ENCODE results near the gene DNAJA4.
"Not testable (repeated sequence)": the region's sequence is repeated elsewhere in the genome, so short reads cannot be mapped to it uniquely, and the experiment has no call there.

Gene DNAJA4

DNA sequence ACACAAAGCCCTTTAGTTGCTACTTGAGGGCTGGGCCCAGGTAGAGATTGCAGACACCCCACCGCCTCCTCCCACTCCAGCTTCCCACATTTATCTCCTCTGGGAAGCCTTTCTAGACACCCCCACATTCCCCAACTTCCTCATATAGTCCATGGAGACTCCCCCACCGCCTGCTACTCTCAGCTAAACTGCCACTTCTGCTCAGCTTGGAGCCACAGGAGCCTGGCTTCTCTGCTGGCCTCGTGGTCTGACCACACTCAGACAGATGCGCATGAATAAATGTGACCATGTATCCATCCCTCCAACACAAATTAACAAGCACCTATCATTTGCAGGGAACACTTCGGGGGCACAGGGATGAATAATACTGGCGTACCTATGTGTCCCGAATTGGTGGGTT lies 19.5 kb upstream of the DNAJA4 start:
- no peak for FAIRE-seq

GRCh38 chr15:78245392-78245791 lies 19.0 kb upstream of the DNAJA4 start:
- FAIRE-seq: not testable (repeated sequence)

DNA sequence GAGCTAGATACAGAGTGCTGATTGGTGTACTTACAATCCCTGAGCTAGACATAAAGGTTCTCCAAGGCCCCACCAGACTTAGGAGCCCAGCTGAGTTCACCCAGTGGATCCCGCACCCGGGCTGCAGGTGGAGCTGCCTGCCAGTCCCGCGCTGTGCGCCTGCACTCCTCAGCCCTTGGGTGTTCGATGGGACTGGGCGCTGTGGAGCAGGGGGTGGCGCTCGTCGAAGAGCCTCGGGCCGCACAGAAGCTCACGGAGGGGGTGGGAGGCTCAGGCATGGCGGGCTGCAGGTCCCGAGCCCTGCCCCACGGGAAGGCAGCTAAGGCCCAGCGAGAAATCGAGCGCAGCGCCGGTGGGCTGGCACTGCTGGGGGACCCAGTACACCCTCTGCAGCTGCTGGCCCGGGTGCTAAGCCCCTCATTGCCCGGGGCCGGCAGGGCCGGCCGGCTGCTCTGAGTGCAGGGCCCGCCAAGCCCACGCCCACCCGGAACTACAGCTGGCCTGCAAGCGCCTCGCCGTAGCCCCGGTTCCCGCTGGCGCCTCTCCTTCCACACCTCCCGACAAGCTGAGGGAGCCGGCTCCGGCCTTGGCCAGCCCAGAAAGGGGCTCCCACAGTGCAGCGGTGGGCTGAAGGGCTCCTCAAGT lies 18.3 kb upstream of the DNAJA4 start:
- not testable (repeated sequence) for FAIRE-seq

DNA sequence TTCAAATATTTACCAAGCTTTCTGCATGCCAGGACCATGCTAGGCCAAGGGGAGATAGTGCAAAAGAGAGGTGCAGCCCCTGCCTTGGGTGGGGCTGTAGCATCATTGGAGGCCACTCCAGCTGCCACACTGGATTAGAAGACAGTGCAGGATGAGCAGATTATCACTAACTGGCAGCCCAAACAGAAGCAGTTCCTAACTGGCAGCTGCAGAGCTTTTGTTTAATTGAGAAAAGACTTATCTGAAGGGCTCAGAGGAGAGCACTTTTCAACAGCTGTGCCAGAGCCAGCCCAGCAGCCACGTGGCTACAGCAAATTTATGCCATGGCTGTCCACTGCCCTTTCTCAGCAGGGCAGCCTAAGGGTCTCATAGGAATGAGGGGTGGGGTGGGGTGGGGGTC lies 16.5 kb upstream of the DNAJA4 start:
- no peak for FAIRE-seq

GRCh38 chr15:78249131-78249530 lies 15.2 kb upstream of the DNAJA4 start:
- no peak for FAIRE-seq

DNA sequence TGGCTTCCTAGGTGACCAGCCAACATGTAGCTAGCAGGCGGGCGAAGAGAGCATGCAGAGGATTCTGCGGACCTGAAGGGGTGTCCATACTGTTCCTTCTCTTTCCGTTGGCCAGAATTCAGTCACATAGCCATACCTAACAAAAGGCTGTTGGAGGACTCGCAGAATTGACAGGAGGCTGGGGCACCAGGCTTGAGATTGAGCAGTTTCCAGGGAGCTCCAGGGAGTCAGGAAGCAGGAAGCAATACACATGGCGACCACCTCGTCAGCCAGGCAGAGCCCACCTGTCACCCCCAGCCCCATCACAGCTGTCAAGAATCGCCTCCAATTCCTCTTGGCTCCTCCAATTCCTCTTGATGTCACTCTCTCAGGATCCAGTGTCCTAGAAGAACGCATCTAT lies 13.2 kb upstream of the DNAJA4 start:
- no peak for FAIRE-seq

DNA sequence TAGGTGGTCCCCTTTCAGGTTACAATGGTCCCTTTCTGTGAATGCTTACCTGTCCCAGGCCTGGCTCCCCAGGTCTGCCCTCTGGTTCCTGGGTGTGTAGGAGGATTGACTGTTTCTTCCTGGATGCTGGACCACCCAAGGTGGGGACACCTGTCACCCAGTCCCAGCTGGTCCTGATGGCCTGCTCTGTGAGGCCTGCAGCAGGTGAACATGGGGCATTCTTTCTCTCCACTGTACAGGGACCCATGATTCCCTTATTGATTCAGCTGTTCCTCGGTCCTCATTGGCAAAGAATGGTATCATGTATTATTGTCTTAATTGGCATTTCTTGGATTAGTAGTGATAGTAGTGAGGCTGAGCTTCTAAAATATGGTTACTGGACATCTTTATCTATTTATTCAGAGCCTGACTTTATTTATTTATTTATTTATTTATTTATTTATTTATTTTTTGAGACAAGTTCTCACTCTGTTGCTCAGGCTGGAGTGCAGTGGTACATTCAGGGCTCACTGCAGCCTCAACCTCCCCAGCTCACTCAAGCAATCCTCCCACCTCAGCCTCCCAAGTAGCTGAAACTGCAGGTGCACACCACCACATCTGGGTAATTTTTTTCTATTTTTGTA lies 8.8 kb upstream of the DNAJA4 start:
- FAIRE-seq: no peak

GRCh38 chr15:78256044-78256437 lies 8.3 kb upstream of the DNAJA4 start:
- FAIRE-seq: no peak

DNA sequence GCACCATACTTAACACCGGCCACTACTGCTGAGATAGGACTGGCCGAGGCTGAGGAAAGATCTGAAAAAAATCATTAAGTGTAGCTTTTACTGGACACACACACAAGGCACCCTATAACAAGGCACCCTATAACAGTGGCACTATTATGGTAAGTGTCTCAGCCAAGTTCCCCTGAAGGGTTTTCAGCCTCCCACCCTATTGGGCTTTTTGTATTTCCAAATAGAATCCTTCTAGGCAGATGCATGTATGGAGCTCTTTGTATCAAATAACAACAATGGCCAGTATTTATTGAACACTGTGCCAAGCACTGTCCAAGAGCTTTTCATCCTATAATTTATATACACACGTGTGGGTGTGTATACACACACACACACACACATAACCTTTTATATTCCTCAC lies 6.7 kb upstream of the DNAJA4 start:
- FAIRE-seq: no peak

- no peak for FAIRE-seq
Observed at GRCh38 chr15:78259232-78259631, 5.1 kb upstream of the DNAJA4 start.

GRCh38 chr15:78260489-78260888 lies 3.9 kb upstream of the DNAJA4 start:
- FAIRE-seq: no peak

DNA sequence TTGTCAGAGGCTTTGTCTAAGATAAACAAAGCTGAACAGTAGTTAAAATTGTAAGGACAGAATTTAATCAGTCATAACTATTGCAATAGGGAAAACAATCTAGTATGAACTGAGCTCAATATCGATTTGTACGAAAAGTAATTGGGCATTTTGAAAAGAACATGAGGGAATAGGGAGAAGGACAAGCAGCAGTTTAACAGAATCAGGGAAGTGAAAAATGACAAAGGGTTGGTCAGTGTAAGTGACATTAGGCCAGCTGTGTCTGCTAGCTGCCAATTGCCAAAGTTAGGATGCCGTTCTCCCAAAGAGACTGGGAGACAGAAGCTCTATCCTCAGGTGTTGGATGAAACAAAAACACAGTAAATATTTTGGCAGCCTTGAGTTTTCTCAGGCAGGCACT lies 3.3 kb upstream of the DNAJA4 start:
- FAIRE-seq: no peak

- no peak for FAIRE-seq
Observed at GRCh38 chr15:78263351-78263781, 996 bp upstream of the DNAJA4 start.

- no peak for FAIRE-seq
Observed at GRCh38 chr15:78263907-78264303, 457 bp upstream of the DNAJA4 start.

- FAIRE-seq: no peak
Observed at GRCh38 chr15:78265137-78265460, 737 bp downstream of the DNAJA4 start.

DNA sequence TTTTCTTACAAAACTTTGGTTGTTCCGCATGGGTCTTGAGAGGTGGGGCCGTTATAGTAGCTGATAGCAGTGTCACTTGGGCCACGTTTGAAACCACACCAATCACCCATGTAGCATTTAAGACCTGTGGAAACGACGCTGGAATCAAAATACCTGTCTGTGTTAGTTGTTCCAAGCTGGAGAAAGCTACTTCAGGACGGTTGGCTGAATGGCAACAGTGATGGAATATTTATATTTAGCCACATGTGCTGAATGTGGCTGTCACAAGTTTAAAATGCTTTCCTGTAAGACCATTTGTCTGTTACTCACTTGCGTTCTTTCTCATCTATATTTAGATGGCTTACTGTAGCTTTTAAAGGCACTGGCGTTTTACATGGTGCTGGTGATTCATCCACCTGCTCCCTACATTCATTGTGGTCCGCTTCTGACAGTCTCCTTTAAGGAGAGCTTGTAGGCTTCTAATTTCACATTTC lies 1.4 kb downstream of the DNAJA4 start:
- FAIRE-seq: no peak

DNA sequence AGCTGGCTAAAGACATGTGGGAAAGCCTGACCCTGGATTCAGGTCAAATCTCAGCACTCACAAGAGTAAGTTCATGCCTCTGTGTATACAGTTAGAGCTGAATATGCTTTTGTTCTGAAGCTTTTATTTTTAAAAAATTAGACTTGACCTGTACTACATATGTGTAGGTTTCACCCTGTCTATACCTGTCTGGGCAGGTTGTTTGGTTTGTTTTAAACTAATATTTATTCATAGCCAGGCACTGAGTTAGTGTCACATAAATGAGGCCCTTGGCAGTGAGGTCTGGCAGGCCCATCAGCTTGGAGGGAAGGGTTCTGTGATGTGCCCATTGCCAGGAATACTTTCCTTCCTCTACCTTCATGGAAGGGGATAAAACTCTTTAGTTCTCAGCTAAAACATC lies 1.9 kb downstream of the DNAJA4 start:
- FAIRE-seq: no peak

DNA sequence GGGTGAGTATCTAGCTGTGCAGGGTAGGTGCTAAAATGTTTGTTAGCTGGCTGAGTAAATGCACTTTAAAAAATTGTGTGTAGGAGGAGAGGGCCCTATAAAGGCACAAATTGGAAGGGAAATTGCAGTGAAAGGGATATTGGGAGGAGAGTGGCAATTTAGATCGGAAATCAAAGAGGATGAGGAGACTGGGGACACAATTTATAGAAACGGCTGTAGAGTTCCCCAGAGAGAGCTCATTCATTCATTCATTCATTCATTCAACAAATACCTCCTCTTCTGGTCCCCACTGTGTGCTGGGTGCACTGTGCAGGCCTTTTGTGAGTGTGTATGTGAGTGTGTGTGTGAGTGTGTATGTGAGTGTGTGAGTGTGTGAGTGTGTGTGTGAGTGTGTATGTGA lies 2.4 kb downstream of the DNAJA4 start:
- no peak for FAIRE-seq

DNA sequence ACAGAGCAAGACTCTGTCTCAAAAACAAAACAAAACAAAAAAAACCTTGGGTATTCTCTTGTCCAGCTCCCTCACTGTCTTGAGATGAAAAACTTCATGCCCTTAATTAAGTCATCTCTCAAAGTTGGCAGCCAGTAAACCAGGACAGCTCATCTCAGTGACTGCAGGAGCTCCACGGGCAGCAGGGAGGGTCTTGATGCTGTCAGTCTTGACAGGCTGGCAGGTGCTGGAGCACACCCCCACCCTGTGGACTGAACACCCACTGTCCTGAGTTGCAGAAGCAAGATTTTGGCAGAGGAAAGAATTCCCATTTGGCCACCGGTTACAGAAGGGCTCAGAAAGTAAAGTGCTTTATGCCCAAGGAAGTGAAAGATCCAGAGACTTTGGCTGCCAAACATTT lies 8.0 kb downstream of the DNAJA4 start:
- FAIRE-seq: no peak

DNA sequence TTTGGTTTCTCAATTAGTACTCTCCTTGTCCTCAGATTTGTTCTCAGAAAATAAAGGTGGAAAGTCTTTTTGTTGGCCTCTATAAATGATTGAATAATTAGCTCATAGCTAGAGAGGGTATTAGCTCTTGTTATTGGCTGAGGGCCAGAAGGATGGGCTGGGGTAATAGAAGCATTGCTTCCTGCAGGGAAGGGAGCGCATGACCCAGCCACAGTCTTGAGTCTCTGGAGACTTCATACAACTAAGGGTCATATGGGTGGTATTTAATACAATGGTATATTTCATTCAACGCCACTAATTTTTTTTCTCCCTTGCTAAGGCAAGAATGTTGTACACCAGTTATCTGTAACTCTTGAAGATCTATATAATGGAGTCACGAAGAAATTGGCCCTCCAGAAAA lies 8.4 kb downstream of the DNAJA4 start:
- no peak for FAIRE-seq

- FAIRE-seq: no peak
Observed at GRCh38 chr15:78274994-78275393, 10.6 kb downstream of the DNAJA4 start.

- no peak for FAIRE-seq
Observed at GRCh38 chr15:78276064-78276943, 11.9 kb downstream of the DNAJA4 start.

DNA sequence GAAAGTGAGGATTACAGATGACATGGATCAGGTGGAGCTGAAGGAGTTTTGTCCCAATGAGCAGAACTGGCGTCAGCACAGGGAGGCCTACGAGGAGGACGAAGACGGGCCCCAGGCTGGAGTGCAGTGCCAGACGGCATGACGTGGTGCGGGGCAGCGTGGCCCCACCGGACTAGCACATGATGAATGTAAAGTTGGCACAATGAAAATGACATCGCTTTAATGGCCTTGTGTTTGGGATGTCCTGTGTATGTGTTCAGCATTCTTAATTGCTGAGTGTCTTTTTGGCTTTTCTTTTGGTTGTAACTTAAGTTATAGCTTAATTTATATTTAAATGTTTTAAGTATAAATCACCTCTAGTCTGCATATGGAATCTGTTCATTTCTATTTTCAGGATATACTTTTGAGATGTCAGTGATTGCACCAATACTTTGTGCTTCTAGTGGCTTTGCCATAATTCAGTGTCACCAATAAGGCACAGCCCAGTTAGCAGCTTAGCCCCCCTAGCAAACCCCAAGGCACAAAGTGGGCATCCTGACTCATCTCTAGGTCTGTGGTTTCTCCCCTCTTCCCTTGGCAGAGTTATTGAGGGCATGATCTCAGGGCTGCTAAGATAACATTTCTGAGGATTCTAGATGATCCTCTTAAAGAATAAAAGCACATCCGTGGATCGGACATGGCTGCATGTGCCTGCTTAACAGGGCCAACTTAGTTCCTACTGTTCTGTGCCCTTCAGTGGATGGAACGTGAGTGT lies 16.1 kb downstream of the DNAJA4 start:
- no peak for FAIRE-seq

Data from A204.1 (cell line).